ENCODE measurements around the gene CTSC. TPM values are rescaled to one million over a fixed set of nuclear protein-coding genes. Genes with fewer than 3 reads are reported as not detected.

The CTSC gene
- 80.2 TPM for total RNA-seq (2021; ENCODE audit: unreplicated experiment)
- 57.2 TPM for polyA plus RNA-seq (2012; ENCODE audit: insufficient read length)
- percentile 77 among the genes with signal in this experiment for Bru-seq, nascent RNA
- percentile 70 among the genes with signal in this experiment for BruChase-seq, experiment 1, labeled RNA remaining after a 2-hour chase
- percentile 75 among the genes with signal in this experiment for BruChase-seq, experiment 2, labeled RNA remaining after a 6-hour chase
- long read RNA-seq, full-length matches to known transcripts = 43 of 56 reads
- long read RNA-seq, partial matches to known transcripts = 4 of 56 reads
- long read RNA-seq, other reads (novel, unspliced or antisense) = 9 of 56 reads

- intact Hi-C loops (cut with micrococcal nuclease; ENCODE audit: unreplicated experiment) = loop anchor here (5.0 kb wide), 1 partner anchor 200 kb away; no protein-coding TSS in a partner anchor
- no TSS peak for BruUV-seq (replicated peaks)
Measured at GRCh38 chr11:88337181-88337986, at the start of gene CTSC. Gene CTSC, minus strand, starts transcription at chr11:88337736. Its CDS starts 64 bp downstream, at chr11:88337672.

More at GRCh38 chr11:88337181-88337986, at the start of gene CTSC:
- Histone ChIP-seq H3K9me3 (ENCODE audit: control insufficient read depth, insufficient read depth, low read depth, low read length) (no peaks in the 10 kb centered on the region), H3K36me3 (ENCODE audit: control insufficient read depth, insufficient read depth, low read length) (peaks cover 2% of the 10 kb centered on the region; the same call in 1 of the 2 replicates), H3K27me3 (ENCODE audit: control insufficient read depth, insufficient read depth, low read length) (no peaks in the 10 kb centered on the region), H3K4me3 (ENCODE audit: low read depth in 2 of 2, low read length in 2 of 2) (peak within 1 kb of the TSS; percentile 86 to 94), H3K4me1 (ENCODE audit: control insufficient read depth, insufficient read depth, low read length) (peaks cover 10% of the 10 kb centered on the region), H3K27ac (ENCODE audit: low read length) (peak within 1 kb of the TSS; percentile 95)
- TF ChIP-seq POLR2AphosphoS5 (IDR thresholded peaks at IDR 0.05; ENCODE audit: low read depth, low read length) (peak; percentile 86), REST (IDR thresholded peaks at IDR 0.05; ENCODE audit: insufficient read depth in 1 of 2, low read depth in 2 of 2, low read length in 1 of 2) (no peak), CTCF (IDR thresholded peaks at IDR 0.05) (no peak), TCF7L2 (IDR thresholded peaks at IDR 0.05; ENCODE audit: low read depth, low read length) (peak; percentile 34; the same call in 1 of the 2 replicates), SIN3A (IDR thresholded peaks at IDR 0.05; ENCODE audit: borderline replicate concordance, insufficient read depth, low read depth, low read length) (peak; percentile 92; the same call in 1 of the 2 replicates)
- POLR2A ChIA-PET = interaction anchor here (0.6 kb wide), 1 partner anchor 23 kb away, joined by 7 read pairs; no protein-coding TSS in a partner anchor
- DNase-seq (ENCODE audit: low read depth, low spot score) (peak; percentile 50), ATAC-seq (peak; percentile 98)
- CTCF ChIA-PET = no interaction called here
- in situ Hi-C loops (cut with HindIII; ENCODE audit: low pct_unique_long_range_greater_than_20kb, low sequenced_read_pairs) = no loop called here
